ENCODE data around the gene PTPRJ.

DNA sequence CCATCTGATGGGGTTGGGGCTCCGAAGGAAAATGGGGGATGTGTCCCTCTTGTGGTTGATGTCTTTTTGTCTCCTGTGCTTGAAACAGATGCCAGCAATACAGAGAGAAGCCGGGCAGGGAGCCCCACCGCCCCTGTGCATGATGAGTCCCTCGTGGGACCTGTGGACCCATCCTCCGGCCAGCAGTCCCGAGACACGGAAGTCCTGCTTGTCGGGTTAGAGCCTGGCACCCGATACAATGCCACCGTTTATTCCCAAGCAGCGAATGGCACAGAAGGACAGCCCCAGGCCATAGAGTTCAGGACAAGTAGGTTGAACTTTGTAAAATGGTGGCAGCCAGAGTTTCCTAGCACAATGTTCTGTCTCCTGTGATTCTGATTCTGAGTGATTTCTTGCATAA lies 144.5 kb downstream of the PTPRJ start:
- TF ChIP-seq, protein P1, sequence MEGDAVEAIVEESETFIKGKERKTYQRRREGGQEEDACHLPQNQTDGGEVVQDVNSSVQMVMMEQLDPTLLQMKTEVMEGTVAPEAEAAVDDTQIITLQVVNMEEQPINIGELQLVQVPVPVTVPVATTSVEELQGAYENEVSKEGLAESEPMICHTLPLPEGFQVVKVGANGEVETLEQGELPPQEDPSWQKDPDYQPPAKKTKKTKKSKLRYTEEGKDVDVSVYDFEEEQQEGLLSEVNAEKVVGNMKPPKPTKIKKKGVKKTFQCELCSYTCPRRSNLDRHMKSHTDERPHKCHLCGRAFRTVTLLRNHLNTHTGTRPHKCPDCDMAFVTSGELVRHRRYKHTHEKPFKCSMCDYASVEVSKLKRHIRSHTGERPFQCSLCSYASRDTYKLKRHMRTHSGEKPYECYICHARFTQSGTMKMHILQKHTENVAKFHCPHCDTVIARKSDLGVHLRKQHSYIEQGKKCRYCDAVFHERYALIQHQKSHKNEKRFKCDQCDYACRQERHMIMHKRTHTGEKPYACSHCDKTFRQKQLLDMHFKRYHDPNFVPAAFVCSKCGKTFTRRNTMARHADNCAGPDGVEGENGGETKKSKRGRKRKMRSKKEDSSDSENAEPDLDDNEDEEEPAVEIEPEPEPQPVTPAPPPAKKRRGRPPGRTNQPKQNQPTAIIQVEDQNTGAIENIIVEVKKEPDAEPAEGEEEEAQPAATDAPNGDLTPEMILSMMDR (IDR thresholded peaks at IDR 0.05; ENCODE audit: insufficient read depth, low read depth, low read length): no peak
- TF ChIP-seq EZH2 (IDR thresholded peaks at IDR 0.05; ENCODE audit: insufficient read depth, low read length): no peak

Data from astrocyte (in vitro differentiated cells and primary cell).